Measurements from ENCODE around the gene RYK.

- no peak for TF ChIP-seq CTCF (IDR thresholded peaks at IDR 0.05)
- TF ChIP-seq EZH2 (IDR thresholded peaks at IDR 0.05) = no peak
Measured at GRCh38 chr3:134276086-134276485, 25.4 kb upstream of the RYK start.
